ENCODE measurements around the gene ECT2L.

Gene ECT2L

GRCh38 chr6:138862456-138862855, 66.6 kb downstream of the ECT2L start:
- TF ChIP-seq CTCF (IDR thresholded peaks at IDR 0.05; ENCODE audit: insufficient read depth, low read length): no peak
- TF ChIP-seq REST (IDR thresholded peaks at IDR 0.05; ENCODE audit: insufficient replicate concordance, low read depth): no peak
- TF ChIP-seq GABPA (IDR thresholded peaks at IDR 0.05; ENCODE audit: low read depth): no peak
- TF ChIP-seq SPI1 (IDR thresholded peaks at IDR 0.05; ENCODE audit: borderline replicate concordance, low read depth): no peak
- TF ChIP-seq POLR2AphosphoS5 (IDR thresholded peaks at IDR 0.05; ENCODE audit: low read depth): no peak
- H3K27ac ChIP-seq (replicated peaks): no peak overlapping the region
- no peaks in the 10 kb centered on the region for H3K27me3 ChIP-seq (ENCODE audit: insufficient read depth, poor library complexity, severe bottlenecking)
- no peak for DNase-seq (ENCODE audit: low read depth in 1 of 2, low spot score in 1 of 2)
- H3K4me3 ChIP-seq (replicated peaks; ENCODE audit: insufficient read depth, low read length): no peak overlapping the region

- H3K27me3 ChIP-seq (ENCODE audit: insufficient read depth, poor library complexity, severe bottlenecking): no peaks in the 10 kb centered on the region
- no peak for DNase-seq (ENCODE audit: low read depth in 1 of 2, low spot score in 1 of 2)
- no peak overlapping the region for H3K4me3 ChIP-seq (replicated peaks; ENCODE audit: insufficient read depth, low read length)
- no peak overlapping the region for H3K27ac ChIP-seq (replicated peaks)
- TF ChIP-seq POLR2AphosphoS5 (IDR thresholded peaks at IDR 0.05; ENCODE audit: low read depth): no peak
- 0 out of 2 replicates have a peak, but pooled peaks have one; percentile 11 for TF ChIP-seq SPI1 (IDR thresholded peaks at IDR 0.05; ENCODE audit: borderline replicate concordance, low read depth)
Measured at GRCh38 chr6:138863321-138863720, 67.4 kb downstream of the ECT2L start.

- H3K27me3 ChIP-seq (ENCODE audit: insufficient read depth, poor library complexity, severe bottlenecking): no peaks in the 10 kb centered on the region
- no peak overlapping the region for H3K27ac ChIP-seq (replicated peaks)
- TF ChIP-seq SPI1 (IDR thresholded peaks at IDR 0.05; ENCODE audit: borderline replicate concordance, low read depth): no peak
- TF ChIP-seq REST (IDR thresholded peaks at IDR 0.05; ENCODE audit: insufficient replicate concordance, low read depth): no peak
- TF ChIP-seq CTCF (IDR thresholded peaks at IDR 0.05; ENCODE audit: insufficient read depth, low read length): no peak
- TF ChIP-seq POLR2AphosphoS5 (IDR thresholded peaks at IDR 0.05; ENCODE audit: low read depth): no peak
- no peak for TF ChIP-seq GABPA (IDR thresholded peaks at IDR 0.05; ENCODE audit: low read depth)
- no peak for DNase-seq (ENCODE audit: low read depth in 1 of 2, low spot score in 1 of 2)
- no peak overlapping the region for H3K4me3 ChIP-seq (replicated peaks; ENCODE audit: insufficient read depth, low read length)
Measured at GRCh38 chr6:138864343-138864890, 68.5 kb downstream of the ECT2L start.

GRCh38 chr6:138865480-138866109, 69.7 kb downstream of the ECT2L start:
- H3K4me3 ChIP-seq (replicated peaks; ENCODE audit: insufficient read depth, low read length): no peak overlapping the region
- no peak overlapping the region for H3K27ac ChIP-seq (replicated peaks)
- no peak for TF ChIP-seq CTCF (IDR thresholded peaks at IDR 0.05; ENCODE audit: insufficient read depth, low read length)
- no peak for TF ChIP-seq REST (IDR thresholded peaks at IDR 0.05; ENCODE audit: insufficient replicate concordance, low read depth)
- TF ChIP-seq SPI1 (IDR thresholded peaks at IDR 0.05; ENCODE audit: borderline replicate concordance, low read depth): no peak
- no peak for TF ChIP-seq GABPA (IDR thresholded peaks at IDR 0.05; ENCODE audit: low read depth)
- TF ChIP-seq POLR2AphosphoS5 (IDR thresholded peaks at IDR 0.05; ENCODE audit: low read depth): no peak
- no peak for DNase-seq (ENCODE audit: low read depth in 1 of 2, low spot score in 1 of 2)
- no peaks in the 10 kb centered on the region for H3K27me3 ChIP-seq (ENCODE audit: insufficient read depth, poor library complexity, severe bottlenecking)

All from HL-60 (cell line).